ENCODE data around the gene SCNN1G.

The SCNN1G gene

DNA sequence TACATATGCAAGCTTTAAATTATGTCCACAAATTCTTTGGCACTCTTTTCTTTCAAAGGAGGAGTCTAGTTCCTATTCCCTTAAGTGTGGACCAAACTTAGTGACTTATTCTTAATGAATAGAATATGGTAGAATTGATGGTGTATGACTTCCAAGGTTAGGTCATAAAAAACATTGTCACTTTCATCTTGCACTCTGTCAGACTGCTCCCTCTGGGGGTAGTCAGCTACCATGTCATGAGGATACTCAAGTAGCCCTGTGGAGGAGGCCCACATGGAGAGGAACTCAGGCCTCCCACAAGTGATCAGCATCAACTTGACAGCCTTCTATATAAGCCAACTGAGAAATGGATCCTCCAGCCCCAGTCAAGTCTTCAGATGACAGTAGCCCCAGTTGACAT, 61.6 kb downstream of the SCNN1G start:
- Histone ChIP-seq H3K4me2 (ENCODE audit: low read depth, low read length, poor library complexity, severe bottlenecking) (no peak overlapping the region), H3K79me2 (ENCODE audit: insufficient read depth, low read length) (no peaks in the 10 kb centered on the region), H3F3A (ENCODE audit: insufficient read depth) (no peaks in the 10 kb centered on the region), H3K27me3 (ENCODE audit: low read length) (no peaks in the 10 kb centered on the region), H3K36me3 (ENCODE audit: low read length) (no peaks in the 10 kb centered on the region), H3K9me3 (ENCODE audit: insufficient read depth, low read length) (no peaks in the 10 kb centered on the region), H3K9me2 (replicated peaks; ENCODE audit: insufficient read depth, low read length) (no peaks in the 10 kb centered on the region), H3K4me3 (ENCODE audit: insufficient read depth, low read length, poor library complexity, severe bottlenecking) (no peak overlapping the region), H3K9ac (ENCODE audit: low read length) (no peak overlapping the region), H4K20me1 (ENCODE audit: low read depth, low read length) (no peaks in the 10 kb centered on the region), H3K27ac (ENCODE audit: low read depth, low read length) (no peak overlapping the region), H2AFZ (ENCODE audit: low read depth, low read length, severe bottlenecking) (no peak overlapping the region)
- TF ChIP-seq EZH2phosphoT487 (conservative IDR thresholded peaks at IDR 0.05; ENCODE audit: low read length) (no peak), CTCF (IDR thresholded peaks at IDR 0.05; ENCODE audit: insufficient read depth, low read length, poor library complexity, severe bottlenecking) (no peak)

DNA sequence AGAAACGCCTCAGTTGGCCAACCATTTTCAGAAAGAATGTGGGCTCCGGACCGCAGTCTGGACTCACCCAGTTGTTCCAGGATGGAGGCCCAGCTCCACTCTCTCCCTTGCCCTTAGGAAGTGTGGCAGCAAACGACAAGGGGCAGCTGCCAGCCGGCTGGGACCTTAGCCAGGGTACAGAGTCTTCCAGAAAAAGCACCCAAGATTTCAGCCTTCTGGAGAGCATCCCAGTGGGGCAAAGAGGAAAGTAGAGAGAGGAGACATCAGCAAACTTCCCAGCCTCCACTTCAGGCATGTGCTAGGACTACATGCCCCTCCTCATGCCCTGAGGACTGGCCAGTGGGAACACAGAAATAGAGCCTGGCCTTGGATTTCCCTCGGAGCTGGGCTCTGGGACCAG, 62.7 kb downstream of the SCNN1G start:
- no peak overlapping the region for H3K4me2 ChIP-seq (ENCODE audit: low read depth, low read length, poor library complexity, severe bottlenecking)
- H3F3A ChIP-seq (ENCODE audit: insufficient read depth), result no peaks in the 10 kb centered on the region
- no peaks in the 10 kb centered on the region for H3K79me2 ChIP-seq (ENCODE audit: insufficient read depth, low read length)
- no peaks in the 10 kb centered on the region for H3K9me2 ChIP-seq (replicated peaks; ENCODE audit: insufficient read depth, low read length)
- no peak overlapping the region for H3K4me3 ChIP-seq (ENCODE audit: insufficient read depth, low read length, poor library complexity, severe bottlenecking)
- H3K9me3 ChIP-seq (ENCODE audit: insufficient read depth, low read length), result no peaks in the 10 kb centered on the region
- no peaks in the 10 kb centered on the region for H3K27me3 ChIP-seq (ENCODE audit: low read length)
- no peak for TF ChIP-seq EZH2phosphoT487 (conservative IDR thresholded peaks at IDR 0.05; ENCODE audit: low read length)
- no peak for TF ChIP-seq CTCF (IDR thresholded peaks at IDR 0.05; ENCODE audit: insufficient read depth, low read length, poor library complexity, severe bottlenecking)
- no peak overlapping the region for H3K9ac ChIP-seq (ENCODE audit: low read length)
- no peaks in the 10 kb centered on the region for H4K20me1 ChIP-seq (ENCODE audit: low read depth, low read length)
- H3K36me3 ChIP-seq (ENCODE audit: low read length), result no peaks in the 10 kb centered on the region
- H3K27ac ChIP-seq (ENCODE audit: low read depth, low read length), result no peak overlapping the region
- H2AFZ ChIP-seq (ENCODE audit: low read depth, low read length, severe bottlenecking), result no peak overlapping the region

DNA sequence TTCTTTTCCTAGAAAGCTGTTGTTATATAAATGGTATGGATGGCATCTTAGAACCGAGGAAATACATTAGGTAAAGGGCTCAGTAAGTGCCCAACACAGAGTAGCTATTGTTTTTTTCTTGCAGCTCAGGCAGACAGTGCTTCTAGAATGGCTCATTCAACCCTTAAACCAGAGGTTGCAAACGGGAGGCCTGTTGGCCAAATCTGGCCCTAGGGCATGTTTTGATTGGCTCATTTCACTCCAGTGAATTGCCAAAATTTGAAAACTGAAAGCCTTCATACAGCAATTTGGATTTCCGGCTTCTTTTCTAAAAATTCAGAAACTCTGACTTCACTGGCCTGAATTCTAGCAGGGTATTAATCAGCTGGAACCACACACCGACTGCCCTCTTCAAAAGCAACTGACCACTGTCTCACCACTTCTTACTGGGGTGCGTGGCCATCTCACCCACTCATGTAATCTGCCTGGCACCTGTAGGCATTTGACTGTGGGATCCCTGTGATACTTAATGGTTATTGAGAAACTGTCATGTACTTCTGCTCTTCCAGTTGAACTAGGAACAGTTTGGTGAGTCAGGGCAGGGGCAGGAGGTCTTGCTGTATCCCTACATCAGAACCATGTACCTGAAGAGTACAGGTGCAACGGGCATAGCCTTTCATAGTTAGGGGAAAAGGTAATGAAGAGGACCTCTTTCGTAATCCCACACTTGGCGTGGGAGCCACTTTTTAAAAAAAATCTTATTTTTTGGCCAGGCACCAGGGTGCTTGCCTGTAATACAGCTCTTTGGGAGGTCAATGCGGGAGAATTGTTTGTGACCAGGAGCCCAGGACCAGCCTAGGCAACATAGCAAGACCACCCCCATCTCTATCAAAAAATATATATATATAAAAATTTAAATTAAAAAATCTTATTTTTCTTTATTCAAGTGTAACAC, 66.0 kb downstream of the SCNN1G start:
- Histone ChIP-seq H3K9me2 (replicated peaks; ENCODE audit: insufficient read depth, low read length) (no peaks in the 10 kb centered on the region), H3K36me3 (ENCODE audit: low read length) (no peaks in the 10 kb centered on the region), H3K27me3 (ENCODE audit: low read length) (no peaks in the 10 kb centered on the region), H3F3A (ENCODE audit: insufficient read depth) (no peaks in the 10 kb centered on the region), H3K4me2 (ENCODE audit: low read depth, low read length, poor library complexity, severe bottlenecking) (no peak overlapping the region), H3K27ac (ENCODE audit: low read depth, low read length) (no peak overlapping the region), H3K9me3 (ENCODE audit: insufficient read depth, low read length) (no peaks in the 10 kb centered on the region), H2AFZ (ENCODE audit: low read depth, low read length, severe bottlenecking) (no peak overlapping the region), H4K20me1 (ENCODE audit: low read depth, low read length) (no peaks in the 10 kb centered on the region), H3K79me2 (ENCODE audit: insufficient read depth, low read length) (no peaks in the 10 kb centered on the region), H3K9ac (ENCODE audit: low read length) (no peak overlapping the region), H3K4me3 (ENCODE audit: insufficient read depth, low read length, poor library complexity, severe bottlenecking) (no peak overlapping the region)
- TF ChIP-seq EZH2phosphoT487 (conservative IDR thresholded peaks at IDR 0.05; ENCODE audit: low read length) (no peak), CTCF (IDR thresholded peaks at IDR 0.05; ENCODE audit: insufficient read depth, low read length, poor library complexity, severe bottlenecking) (no peak)

All from SU-DHL-6 (cell line).